ENCODE measurements around the gene MKRN2. TPM values are rescaled to one million over a fixed set of nuclear protein-coding genes. Genes with fewer than 3 reads are reported as not detected.
A peak's percentile ranks its signal among the peaks of the same experiment; 100 is the strongest.

The MKRN2 gene
- polyA plus RNA-seq, 4 donors: 12.7 to 34.3 (median 14.6) TPM

- Histone ChIP-seq H3K36me3 (ENCODE audit: control insufficient read depth in 3 of 3, insufficient read depth in 2 of 3, low read depth in 1 of 3, low read length in 3 of 3) (peaks cover 0 to 8% (median 3%) of the 10 kb centered on the region in 3 donors), H3K4me1 (ENCODE audit: control insufficient read depth in 3 of 3, insufficient read depth in 2 of 3, low read depth in 1 of 3, low read length in 2 of 3) (no peaks in the 10 kb centered on the region), H3K27me3 (ENCODE audit: control insufficient read depth in 3 of 3, insufficient read depth in 3 of 3, low read length in 3 of 3) (no peaks in the 10 kb centered on the region), H3K27ac (ENCODE audit: low read depth in 1 of 3, low read length in 2 of 3) (peak overlapping the region; percentile 69 to 94 (median 90)), H3K4me3 (ENCODE audit: low read depth in 1 of 3, low read length in 3 of 3) (peak overlapping the region in 2 of 3 donors; percentile 59 to 81), H3K9me3 (ENCODE audit: control insufficient read depth in 2 of 2, insufficient read depth in 1 of 2, low read depth in 1 of 2, low read length in 1 of 2) (no peaks in the 10 kb centered on the region)
- DNase-seq (no peak), FAIRE-seq (no peak)
- 14 to 56% (median 34%) methylated on average over 11 of the region's 11 CpGs for WGBS, 3 donors
Measured at GRCh38 chr3:12544652-12545472, 12.0 kb upstream of the MKRN2 start.

GRCh38 chr3:12545473-12545791 is 11.5 kb upstream of the MKRN2 start, which contains the start of gene MKRN2OS:
MKRN2OS (minus strand) TSS chr3:12545499; CDS start chr3:12545464, 35 bp downstream.
- peaks cover 0 to 3% (median 2%) of the 10 kb centered on the region in 3 donors for H3K36me3 ChIP-seq (ENCODE audit: control insufficient read depth in 3 of 3, insufficient read depth in 2 of 3, low read depth in 1 of 3, low read length in 3 of 3)
- DNase-seq (peak; percentile 91 to 98), FAIRE-seq (no peak)
- H3K27me3 ChIP-seq (ENCODE audit: control insufficient read depth in 3 of 3, insufficient read depth in 3 of 3, low read length in 3 of 3): no peaks in the 10 kb centered on the region
- H3K9me3 ChIP-seq (ENCODE audit: control insufficient read depth in 2 of 2, insufficient read depth in 1 of 2, low read depth in 1 of 2, low read length in 1 of 2): no peaks in the 10 kb centered on the region
- WGBS, 3 donors: 19 to 56% (median 29%) methylated on average over 4 of the region's 4 CpGs
- H3K4me3 ChIP-seq (ENCODE audit: low read depth in 1 of 3, low read length in 3 of 3): peak within 1 kb of the TSS in 2 of 3 donors; percentile 59 to 81
- peak within 1 kb of the TSS; percentile 69 to 94 (median 90) for H3K27ac ChIP-seq (ENCODE audit: low read depth in 1 of 3, low read length in 2 of 3)
- H3K4me1 ChIP-seq (ENCODE audit: control insufficient read depth in 3 of 3, insufficient read depth in 2 of 3, low read depth in 1 of 3, low read length in 2 of 3): no peaks in the 10 kb centered on the region

GRCh38 chr3:12549971-12550760 is 6.7 kb upstream of the MKRN2 start:
- no peak overlapping the region for H3K4me3 ChIP-seq (ENCODE audit: low read depth in 1 of 3, low read length in 3 of 3)
- H3K27ac ChIP-seq (ENCODE audit: low read depth in 1 of 3, low read length in 2 of 3): no peak overlapping the region
- H3K9me3 ChIP-seq (ENCODE audit: control insufficient read depth in 2 of 2, insufficient read depth in 1 of 2, low read depth in 1 of 2, low read length in 1 of 2): no peaks in the 10 kb centered on the region
- H3K36me3 ChIP-seq (ENCODE audit: control insufficient read depth in 3 of 3, insufficient read depth in 2 of 3, low read depth in 1 of 3, low read length in 3 of 3): no peaks in the 10 kb centered on the region
- DNase-seq: no peak
- WGBS, 3 donors: 57 to 73% (median 70%) methylated on average over 7 of the region's 7 CpGs
- H3K4me1 ChIP-seq (ENCODE audit: control insufficient read depth in 3 of 3, insufficient read depth in 2 of 3, low read depth in 1 of 3, low read length in 2 of 3): no peaks in the 10 kb centered on the region
- no peaks in the 10 kb centered on the region for H3K27me3 ChIP-seq (ENCODE audit: control insufficient read depth in 3 of 3, insufficient read depth in 3 of 3, low read length in 3 of 3)
- no peak for FAIRE-seq

GRCh38 chr3:12553921-12554391 is 2.9 kb upstream of the MKRN2 start:
- H3K27ac ChIP-seq (ENCODE audit: low read depth in 1 of 3, low read length in 2 of 3): peak overlapping the region in 2 of 3 donors; percentile 3 to 47
- no peaks in the 10 kb centered on the region for H3K9me3 ChIP-seq (ENCODE audit: control insufficient read depth in 2 of 2, insufficient read depth in 1 of 2, low read depth in 1 of 2, low read length in 1 of 2)
- no peaks in the 10 kb centered on the region for H3K27me3 ChIP-seq (ENCODE audit: control insufficient read depth in 3 of 3, insufficient read depth in 3 of 3, low read length in 3 of 3)
- WGBS, 3 donors: 2 to 9% (median 3%) methylated on average over 26 of the region's 26 CpGs
- FAIRE-seq: no peak
- peak; percentile 65 to 68 for DNase-seq
- H3K36me3 ChIP-seq (ENCODE audit: control insufficient read depth in 3 of 3, insufficient read depth in 2 of 3, low read depth in 1 of 3, low read length in 3 of 3): no peaks in the 10 kb centered on the region
- H3K4me1 ChIP-seq (ENCODE audit: control insufficient read depth in 3 of 3, insufficient read depth in 2 of 3, low read depth in 1 of 3, low read length in 2 of 3): peaks cover 0 to 7% (median 4%) of the 10 kb centered on the region in 3 donors
- peak overlapping the region; percentile 30 to 66 (median 39) for H3K4me3 ChIP-seq (ENCODE audit: low read depth in 1 of 3, low read length in 3 of 3)

- WGBS, 3 donors: 1 to 4% (median 3%) methylated on average over 8 of the region's 8 CpGs
- H3K4me3 ChIP-seq (ENCODE audit: low read depth in 1 of 3, low read length in 3 of 3): peak overlapping the region; percentile 33 to 96 (median 96)
- no peak for DNase-seq
- peaks cover 0 to 19% (median 5%) of the 10 kb centered on the region in 3 donors for H3K4me1 ChIP-seq (ENCODE audit: control insufficient read depth in 3 of 3, insufficient read depth in 2 of 3, low read depth in 1 of 3, low read length in 2 of 3)
- no peaks in the 10 kb centered on the region for H3K36me3 ChIP-seq (ENCODE audit: control insufficient read depth in 3 of 3, insufficient read depth in 2 of 3, low read depth in 1 of 3, low read length in 3 of 3)
- no peaks in the 10 kb centered on the region for H3K9me3 ChIP-seq (ENCODE audit: control insufficient read depth in 2 of 2, insufficient read depth in 1 of 2, low read depth in 1 of 2, low read length in 1 of 2)
- peak overlapping the region; percentile 43 to 100 (median 99) for H3K27ac ChIP-seq (ENCODE audit: low read depth in 1 of 3, low read length in 2 of 3)
- FAIRE-seq: no peak
- no peaks in the 10 kb centered on the region for H3K27me3 ChIP-seq (ENCODE audit: control insufficient read depth in 3 of 3, insufficient read depth in 3 of 3, low read length in 3 of 3)
Measured at GRCh38 chr3:12556314-12556689, 585 bp upstream of the MKRN2 start.

GRCh38 chr3:12557473-12558100 is 700 bp downstream of the MKRN2 start:
- FAIRE-seq: no peak
- 1 to 2% (median 2%) methylated on average over 18 of the region's 18 CpGs for WGBS, 3 donors
- H3K4me1 ChIP-seq (ENCODE audit: control insufficient read depth in 3 of 3, insufficient read depth in 2 of 3, low read depth in 1 of 3, low read length in 2 of 3): peaks cover 0 to 19% (median 5%) of the 10 kb centered on the region in 3 donors

GRCh38 chr3:12558706-12559105 is 1.8 kb downstream of the MKRN2 start:
- 16 to 62% (median 35%) methylated on average over 4 of the region's 4 CpGs for WGBS, 3 donors
- Histone ChIP-seq H3K9me3 (ENCODE audit: control insufficient read depth in 2 of 2, insufficient read depth in 1 of 2, low read depth in 1 of 2, low read length in 1 of 2) (no peaks in the 10 kb centered on the region), H3K27me3 (ENCODE audit: control insufficient read depth in 3 of 3, insufficient read depth in 3 of 3, low read length in 3 of 3) (no peaks in the 10 kb centered on the region), H3K36me3 (ENCODE audit: control insufficient read depth in 3 of 3, insufficient read depth in 2 of 3, low read depth in 1 of 3, low read length in 3 of 3) (no peaks in the 10 kb centered on the region), H3K4me3 (ENCODE audit: low read depth in 1 of 3, low read length in 3 of 3) (peak overlapping the region in 1 of 3 donors; percentile 96), H3K4me1 (ENCODE audit: control insufficient read depth in 3 of 3, insufficient read depth in 2 of 3, low read depth in 1 of 3, low read length in 2 of 3) (peaks cover 0 to 19% (median 5%) of the 10 kb centered on the region in 3 donors), H3K27ac (ENCODE audit: low read depth in 1 of 3, low read length in 2 of 3) (peak overlapping the region in 1 of 3 donors; percentile 100)
- no peak for FAIRE-seq
- peak; percentile 54 to 76 for DNase-seq

More at GRCh38 chr3:12557473-12558100, 700 bp downstream of the MKRN2 start:
- Histone ChIP-seq H3K27ac (ENCODE audit: low read depth in 1 of 3, low read length in 2 of 3) (peak overlapping the region; percentile 96 to 100 (median 99)), H3K27me3 (ENCODE audit: control insufficient read depth in 3 of 3, insufficient read depth in 3 of 3, low read length in 3 of 3) (no peaks in the 10 kb centered on the region), H3K9me3 (ENCODE audit: control insufficient read depth in 2 of 2, insufficient read depth in 1 of 2, low read depth in 1 of 2, low read length in 1 of 2) (no peaks in the 10 kb centered on the region), H3K4me3 (ENCODE audit: low read depth in 1 of 3, low read length in 3 of 3) (peak overlapping the region; percentile 86 to 96 (median 96)), H3K36me3 (ENCODE audit: control insufficient read depth in 3 of 3, insufficient read depth in 2 of 3, low read depth in 1 of 3, low read length in 3 of 3) (no peaks in the 10 kb centered on the region)
- DNase-seq: peak; percentile 46 to 67

- DNase-seq (no peak), FAIRE-seq (no peak)
- H3K36me3 ChIP-seq (ENCODE audit: control insufficient read depth in 3 of 3, insufficient read depth in 2 of 3, low read depth in 1 of 3, low read length in 3 of 3): no peaks in the 10 kb centered on the region
- no peak overlapping the region for H3K4me3 ChIP-seq (ENCODE audit: low read depth in 1 of 3, low read length in 3 of 3)
- no peak overlapping the region for H3K27ac ChIP-seq (ENCODE audit: low read depth in 1 of 3, low read length in 2 of 3)
- peaks cover 0 to 19% (median 5%) of the 10 kb centered on the region in 3 donors for H3K4me1 ChIP-seq (ENCODE audit: control insufficient read depth in 3 of 3, insufficient read depth in 2 of 3, low read depth in 1 of 3, low read length in 2 of 3)
- H3K9me3 ChIP-seq (ENCODE audit: control insufficient read depth in 2 of 2, insufficient read depth in 1 of 2, low read depth in 1 of 2, low read length in 1 of 2): no peaks in the 10 kb centered on the region
- 55 to 77% (median 73%) methylated on average over 3 of the region's 3 CpGs for WGBS, 3 donors
- H3K27me3 ChIP-seq (ENCODE audit: control insufficient read depth in 3 of 3, insufficient read depth in 3 of 3, low read length in 3 of 3): no peaks in the 10 kb centered on the region
Measured at GRCh38 chr3:12559520-12559919, 2.6 kb downstream of the MKRN2 start.
